GM12878 (cell line): ENCODE data around the gene GFPT1. TPM values are rescaled to one million over a fixed set of nuclear protein-coding genes. Genes with fewer than 3 reads are reported as not detected.

Experiments used
- ATAC-seq: fragments of 200-7000 bp; cut with Tn5 transposase; 3 replicates; pipeline ENCODE4 v1.9.1; 2020; ENCODE audit warnings: mild to moderate bottlenecking, moderate library complexity
- BruUV-seq: library from RNA; stranded (reverse); fragments of 400-500 nt; replicated peaks from 2 replicates; lab custom pipeline; 2021; lab: Mats Ljungman, UMichigan
- CTCF ChIA-PET: fragments of 300-600 bp; sonication (Branson Sonifier 250); formaldehyde crosslinking; extraction: SDS; loops from one replicate; lab custom pipeline; 2021; ENCODE audit warnings: inconsistent platforms; lab: Yijun Ruan, JAX
- POLR2A ChIA-PET: fragments of 350-600 bp; formaldehyde crosslinking; extraction: SDS; loops from one replicate; lab custom pipeline; 2021; ENCODE audit warnings: inconsistent platforms; lab: Charles Lee
- RAD21 ChIA-PET: fragments of 300-600 bp; sonication (Branson Sonifier 250); formaldehyde crosslinking; loops from one replicate; lab custom pipeline; 2023; ENCODE audit warnings: antibody characterized with exemption; ENCODE audit not compliant: unreplicated experiment; lab: Charles Lee
- SMC1A ChIA-PET: fragments of 300-600 bp; sonication (Branson Sonifier 250); formaldehyde crosslinking; loops from one replicate; lab custom pipeline; 2023; ENCODE audit not compliant: unreplicated experiment, uncharacterized antibody; lab: Charles Lee
- DNase-seq: peaks from one replicate; pipeline ENCODE4 v3.0.0-alpha.2; 2011; ENCODE audit warnings: low read depth, low spot score
- FAIRE-seq: peaks from 3 replicates; lab custom pipeline; 2011; peaks lifted over from hg19 to GRCh38; lab: Jason Lieb, UNC
- H2AFZ ChIP-seq: 2 replicates; pipeline ENCODE4 v1.6.0; 2011; ENCODE audit warnings: low read depth, low read length, control low read depth; ENCODE audit not compliant: control insufficient read depth
- H3K27ac ChIP-seq: 2 replicates; pipeline ENCODE4 v1.5.1; 2011; ENCODE audit warnings: control low read depth; ENCODE audit not compliant: control insufficient read depth, insufficient read depth
- H3K27me3 ChIP-seq, 2 experiments: replicated peaks in 1 of 2; 2 replicates each; pipeline versions ENCODE4 v1.6.0 to v1.6.1; 2011; ENCODE audit warnings: low read length in 1 of 2; ENCODE audit not compliant: control insufficient read depth in 2 of 2, insufficient read depth in 2 of 2
- H3K36me3 ChIP-seq, 2 experiments: 2 replicates each; pipeline ENCODE4 v1.5.1; 2011; ENCODE audit warnings: low read length in 1 of 2; ENCODE audit not compliant: control insufficient read depth in 2 of 2, insufficient read depth in 2 of 2
- H3K4me1 ChIP-seq: 2 replicates; pipeline ENCODE4 v1.6.1; 2011; ENCODE audit warnings: mild to moderate bottlenecking, low read length, moderate library complexity, mixed read lengths; ENCODE audit not compliant: control insufficient read depth, insufficient read depth
- H3K4me2 ChIP-seq: 2 replicates; pipeline ENCODE4 v1.6.0; 2011; ENCODE audit warnings: control low read depth; ENCODE audit not compliant: control insufficient read depth, insufficient read depth
- H3K4me3 ChIP-seq: fragments of 200-600 bp; sonication (generic); 2 replicates; pipeline ENCODE4 v1.5.1; 2016
- H3K79me2 ChIP-seq: 2 replicates; pipeline ENCODE4 v1.6.0; 2011; ENCODE audit warnings: low read length; ENCODE audit not compliant: control insufficient read depth, insufficient read depth
- H3K9ac ChIP-seq: 2 replicates; pipeline ENCODE4 v1.8.0; 2011; ENCODE audit warnings: low read length, control low read depth, mixed read lengths; ENCODE audit not compliant: control insufficient read depth, insufficient read depth
- H3K9me3 ChIP-seq: replicated peaks from 3 replicates; pipeline ENCODE4 v1.5.1; 2011; ENCODE audit warnings: mild to moderate bottlenecking, low read length; ENCODE audit not compliant: control insufficient read depth, insufficient read depth
- H4K20me1 ChIP-seq: 2 replicates; pipeline ENCODE4 v1.6.0; 2011; ENCODE audit not compliant: control insufficient read depth, insufficient read depth
- BHLHE40 ChIP-seq, 2 experiments: fragments of 450-650 bp in 1 of 2; IDR thresholded peaks; 2 replicates each; pipeline ENCODE4 v1.6.1; 2011 to 2017; ENCODE audit warnings: low read depth in 2 of 2, borderline replicate concordance in 1 of 2, improper control_type of control experiment in 1 of 2, low read length in 1 of 2, mild to moderate bottlenecking in 1 of 2
- BRCA1 ChIP-seq: IDR thresholded peaks from 2 replicates; pipeline ENCODE4 v1.6.1; 2011; ENCODE audit warnings: low read depth, low read length, improper control_type of control experiment
- EGR1 ChIP-seq, 2 experiments: IDR thresholded peaks; 1 replicate in 1 of 2; 2 replicates in 1 of 2; pipeline ENCODE4 v1.6.1; 2011 to 2012; ENCODE audit warnings: low read depth in 2 of 2, low read length in 2 of 2, borderline replicate concordance in 1 of 2, mild to moderate bottlenecking in 1 of 2, moderate library complexity in 1 of 2
- HDAC6 ChIP-seq: fragments of 200-600 bp; sonication (generic); IDR thresholded peaks from one replicate; pipeline ENCODE4 v1.8.0; 2017; ENCODE audit warnings: antibody characterized with exemption; ENCODE audit not compliant: unreplicated experiment
- IKZF1 ChIP-seq: fragments of 450-650 bp; conservative IDR thresholded peaks from 2 replicates; pipeline ENCODE4 v1.6.1; 2017; ENCODE audit warnings: antibody characterized with exemption, mild to moderate bottlenecking
- JUND ChIP-seq: IDR thresholded peaks from 2 replicates; pipeline ENCODE4 v1.6.1; 2012; ENCODE audit warnings: low read depth, mild to moderate bottlenecking, low read length, improper control_type of control experiment, moderate library complexity
- KLF5 ChIP-seq: fragments of 450-650 bp; IDR thresholded peaks from 2 replicates; pipeline ENCODE4 v1.6.1; 2014; ENCODE audit warnings: mild to moderate bottlenecking; ENCODE audit not compliant: partially characterized antibody
- NFYA ChIP-seq: IDR thresholded peaks from 2 replicates; pipeline ENCODE4 v1.6.1; 2011; ENCODE audit warnings: low read depth, mild to moderate bottlenecking, low read length, improper control_type of control experiment, borderline replicate concordance
- PML ChIP-seq: IDR thresholded peaks from 2 replicates; pipeline ENCODE4 v1.6.1; 2012; ENCODE audit warnings: low read length, inconsistent platforms
- SMAD5 ChIP-seq: IDR thresholded peaks from 2 replicates; pipeline ENCODE4 v1.6.1; 2016; ENCODE audit warnings: antibody characterized with exemption, low read depth
- SMC3 ChIP-seq: IDR thresholded peaks from 2 replicates; pipeline ENCODE4 v1.6.1; 2011; ENCODE audit warnings: low read length, improper control_type of control experiment, borderline replicate concordance
- ZZZ3 ChIP-seq: IDR thresholded peaks from 2 replicates; pipeline ENCODE4 v1.6.1; 2011; ENCODE audit warnings: low read depth; ENCODE audit not compliant: control insufficient read depth, insufficient read length
- WGBS: methylation state at CpG from one replicate; pipeline ENCODE4 v1.1.6; 2016; ENCODE audit warnings: low lambda C conversion rate; ENCODE audit not compliant: insufficient replicate concordance, insufficient coverage; ENCODE audit errors: missing lambda C conversion rate; 5-methylcytosine and 5-hydroxymethylcytosine counted together
- in situ Hi-C: fragments of 300-500 bp; cut with MboI; formaldehyde crosslinking; loops from 9 replicates; pipeline ENCODE4 v1.14.3; 2018; ENCODE audit warnings: mixed read lengths
- intact Hi-C: fragments of 100-400 bp; cut with micrococcal nuclease; formaldehyde crosslinking; loops from one replicate; pipeline ENCODE4 v1.14.2; 2022; ENCODE audit not compliant: unreplicated experiment
- polyA plus RNA-seq, 11 experiments: library from polyadenylated mRNA; depleted of rRNA in 4 of 11; unstranded in 6 of 11; stranded (reverse) in 5 of 11; fragments of >200 nt; fragmentation: Nextera tagmentation in 4 of 11; fragmentation: Illumina TruSeq in 1 of 11; extraction: Ambion mirVana in 4 of 11; extraction: Trizol in 1 of 11; gene quantifications; 1 replicate in 1 of 11; 2 replicates in 10 of 11; pipeline versions ENCODE4 v1.2.1 to v1.2.3, GENCODE V29; 2011 to 2016; ENCODE audit warnings: inconsistent platforms in 2 of 11, missing spikeins in 2 of 11, low read depth in 1 of 11
- total RNA-seq, 4 experiments: library from RNA; depleted of rRNA in 3 of 4; stranded (reverse); fragments of >200 nt in 3 of 4; fragmentation: Illumina TruSeq in 1 of 4; extraction: Trizol in 1 of 4; gene quantifications; 2 replicates each; pipeline versions ENCODE4 v1.2.1 to v1.2.3, GENCODE V29; 2013 to 2021
- TF ChIP-seq, protein P1 (sequence below): fragments of 450-650 bp; formaldehyde crosslinking; IDR thresholded peaks from 2 replicates; pipeline ENCODE4 v1.4.0; 2020; ENCODE audit warnings: mild to moderate bottlenecking, moderate library complexity
- TF ChIP-seq, protein P2 (sequence below): fragments of 450-650 bp; IDR thresholded peaks from 2 replicates; pipeline ENCODE4 v1.6.1; 2017; ENCODE audit warnings: mild to moderate bottlenecking, moderate library complexity
- TF ChIP-seq, protein P3 (sequence below): IDR thresholded peaks from 2 replicates; pipeline ENCODE4 v1.6.1; 2011; ENCODE audit warnings: low read depth, mild to moderate bottlenecking, low read length, moderate library complexity, borderline replicate concordance; ENCODE audit errors: extremely low read depth

GFPT1 gene
- total and polyA plus RNA-seq, 10 of the 15 experiments (the other 5 are each of a cell fraction or from before 2014, with no cell fraction given): 10.1 to 95.2 (median 24.5) TPM

DNA sequence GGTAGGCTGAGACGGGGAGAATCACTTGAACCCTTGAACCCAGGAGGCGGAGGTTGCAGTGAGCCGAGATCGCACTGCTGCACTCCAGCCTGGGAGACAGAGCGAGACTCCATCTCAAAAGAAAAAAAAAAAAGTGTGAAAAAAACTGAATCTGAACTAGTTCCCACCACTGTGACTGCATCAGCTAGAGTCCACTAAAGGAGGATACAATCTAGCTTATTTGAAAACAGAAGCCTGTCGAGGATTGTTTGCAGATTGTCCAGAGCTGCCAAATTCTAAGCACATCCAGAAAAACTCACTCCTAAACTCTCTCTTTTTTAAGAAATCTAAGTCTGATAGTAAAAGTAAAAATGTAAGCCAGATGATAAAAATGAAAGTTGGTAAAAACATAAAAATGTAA, 10.6 kb downstream of the GFPT1 start:
- peaks cover 63% of the 10 kb centered on the region for H3K79me2 ChIP-seq
- in situ Hi-C loops: no loop called here
- TF ChIP-seq SMC3: no peak
- no peak for TF ChIP-seq BHLHE40 (IDR thresholded peaks at IDR 0.05; ENCODE audit: borderline replicate concordance in 1 of 2, low read depth in 2 of 2, low read length in 1 of 2)
- TF ChIP-seq PML: no peak
- no peak for TF ChIP-seq HDAC6
- TF ChIP-seq, protein P1, sequence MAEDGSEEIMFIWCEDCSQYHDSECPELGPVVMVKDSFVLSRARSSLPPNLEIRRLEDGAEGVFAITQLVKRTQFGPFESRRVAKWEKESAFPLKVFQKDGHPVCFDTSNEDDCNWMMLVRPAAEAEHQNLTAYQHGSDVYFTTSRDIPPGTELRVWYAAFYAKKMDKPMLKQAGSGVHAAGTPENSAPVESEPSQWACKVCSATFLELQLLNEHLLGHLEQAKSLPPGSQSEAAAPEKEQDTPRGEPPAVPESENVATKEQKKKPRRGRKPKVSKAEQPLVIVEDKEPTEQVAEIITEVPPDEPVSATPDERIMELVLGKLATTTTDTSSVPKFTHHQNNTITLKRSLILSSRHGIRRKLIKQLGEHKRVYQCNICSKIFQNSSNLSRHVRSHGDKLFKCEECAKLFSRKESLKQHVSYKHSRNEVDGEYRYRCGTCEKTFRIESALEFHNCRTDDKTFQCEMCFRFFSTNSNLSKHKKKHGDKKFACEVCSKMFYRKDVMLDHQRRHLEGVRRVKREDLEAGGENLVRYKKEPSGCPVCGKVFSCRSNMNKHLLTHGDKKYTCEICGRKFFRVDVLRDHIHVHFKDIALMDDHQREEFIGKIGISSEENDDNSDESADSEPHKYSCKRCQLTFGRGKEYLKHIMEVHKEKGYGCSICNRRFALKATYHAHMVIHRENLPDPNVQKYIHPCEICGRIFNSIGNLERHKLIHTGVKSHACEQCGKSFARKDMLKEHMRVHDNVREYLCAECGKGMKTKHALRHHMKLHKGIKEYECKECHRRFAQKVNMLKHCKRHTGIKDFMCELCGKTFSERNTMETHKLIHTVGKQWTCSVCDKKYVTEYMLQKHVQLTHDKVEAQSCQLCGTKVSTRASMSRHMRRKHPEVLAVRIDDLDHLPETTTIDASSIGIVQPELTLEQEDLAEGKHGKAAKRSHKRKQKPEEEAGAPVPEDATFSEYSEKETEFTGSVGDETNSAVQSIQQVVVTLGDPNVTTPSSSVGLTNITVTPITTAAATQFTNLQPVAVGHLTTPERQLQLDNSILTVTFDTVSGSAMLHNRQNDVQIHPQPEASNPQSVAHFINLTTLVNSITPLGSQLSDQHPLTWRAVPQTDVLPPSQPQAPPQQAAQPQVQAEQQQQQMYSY (CRISPR knock-in tag): no peak
- no peak for TF ChIP-seq IKZF1
- TF ChIP-seq EGR1 (IDR thresholded peaks at IDR 0.05; ENCODE audit: borderline replicate concordance in 1 of 2, low read depth in 2 of 2, low read length in 2 of 2): no peak
- TF ChIP-seq NFYA: no peak
- TF ChIP-seq, protein P2, sequence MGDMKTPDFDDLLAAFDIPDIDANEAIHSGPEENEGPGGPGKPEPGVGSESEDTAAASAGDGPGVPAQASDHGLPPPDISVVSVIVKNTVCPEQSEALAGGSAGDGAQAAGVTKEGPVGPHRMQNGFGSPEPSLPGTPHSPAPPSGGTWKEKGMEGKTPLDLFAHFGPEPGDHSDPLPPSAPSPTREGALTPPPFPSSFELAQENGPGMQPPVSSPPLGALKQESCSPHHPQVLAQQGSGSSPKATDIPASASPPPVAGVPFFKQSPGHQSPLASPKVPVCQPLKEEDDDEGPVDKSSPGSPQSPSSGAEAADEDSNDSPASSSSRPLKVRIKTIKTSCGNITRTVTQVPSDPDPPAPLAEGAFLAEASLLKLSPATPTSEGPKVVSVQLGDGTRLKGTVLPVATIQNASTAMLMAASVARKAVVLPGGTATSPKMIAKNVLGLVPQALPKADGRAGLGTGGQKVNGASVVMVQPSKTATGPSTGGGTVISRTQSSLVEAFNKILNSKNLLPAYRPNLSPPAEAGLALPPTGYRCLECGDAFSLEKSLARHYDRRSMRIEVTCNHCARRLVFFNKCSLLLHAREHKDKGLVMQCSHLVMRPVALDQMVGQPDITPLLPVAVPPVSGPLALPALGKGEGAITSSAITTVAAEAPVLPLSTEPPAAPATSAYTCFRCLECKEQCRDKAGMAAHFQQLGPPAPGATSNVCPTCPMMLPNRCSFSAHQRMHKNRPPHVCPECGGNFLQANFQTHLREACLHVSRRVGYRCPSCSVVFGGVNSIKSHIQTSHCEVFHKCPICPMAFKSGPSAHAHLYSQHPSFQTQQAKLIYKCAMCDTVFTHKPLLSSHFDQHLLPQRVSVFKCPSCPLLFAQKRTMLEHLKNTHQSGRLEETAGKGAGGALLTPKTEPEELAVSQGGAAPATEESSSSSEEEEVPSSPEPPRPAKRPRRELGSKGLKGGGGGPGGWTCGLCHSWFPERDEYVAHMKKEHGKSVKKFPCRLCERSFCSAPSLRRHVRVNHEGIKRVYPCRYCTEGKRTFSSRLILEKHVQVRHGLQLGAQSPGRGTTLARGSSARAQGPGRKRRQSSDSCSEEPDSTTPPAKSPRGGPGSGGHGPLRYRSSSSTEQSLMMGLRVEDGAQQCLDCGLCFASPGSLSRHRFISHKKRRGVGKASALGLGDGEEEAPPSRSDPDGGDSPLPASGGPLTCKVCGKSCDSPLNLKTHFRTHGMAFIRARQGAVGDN: no peak
- TF ChIP-seq SMAD5: no peak
- TF ChIP-seq BRCA1: no peak
- TF ChIP-seq, protein P3, sequence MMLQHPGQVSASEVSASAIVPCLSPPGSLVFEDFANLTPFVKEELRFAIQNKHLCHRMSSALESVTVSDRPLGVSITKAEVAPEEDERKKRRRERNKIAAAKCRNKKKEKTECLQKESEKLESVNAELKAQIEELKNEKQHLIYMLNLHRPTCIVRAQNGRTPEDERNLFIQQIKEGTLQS: no peak
- TF ChIP-seq JUND: no peak
- no peak for TF ChIP-seq KLF5
- TF ChIP-seq ZZZ3: no peak
- no peaks in the 10 kb centered on the region for H3K27me3 ChIP-seq
- POLR2A ChIA-PET: interaction anchor here (0.6 to 2.3 kb wide), 2 partner anchors 9 to 125 kb away, joined by 4 to 8 read pairs; no protein-coding TSS in a partner anchor
- no peak; the same call in 2 of the 3 replicates for ATAC-seq
- H3K27ac ChIP-seq: no peak overlapping the region
- 93% methylated on average over 6 of the region's 6 CpGs for WGBS
- intact Hi-C loops: loop anchor here (5.0 kb wide), 1 partner anchor 336 kb away; no protein-coding TSS in a partner anchor
- H3K36me3 ChIP-seq: peaks cover 0 to 22% of the 10 kb centered on the region in 2 experiments; a peak in 3 of 4 replicates
- CTCF ChIA-PET: interaction anchor here (0.6 to 6.8 kb wide), 28 partner anchors 9 to 1253 kb away, joined by 3 to 91 read pairs (median 4); partner anchors contain the start of genes GFPT1 and NFU1
- RAD21 ChIA-PET: interaction anchor here (0.7 to 5.8 kb wide), 12 partner anchors 10 to 347 kb away, joined by 3 to 46 read pairs (median 6); partner anchors contain the start of gene NFU1
- SMC1A ChIA-PET: interaction anchor here (0.7 to 5.0 kb wide), 14 partner anchors 10 to 340 kb away, joined by 3 to 48 read pairs (median 4); partner anchors contain the start of gene GFPT1
- DNase-seq: no peak
- H2AFZ ChIP-seq: no peak overlapping the region
- H3K9ac ChIP-seq: no peak overlapping the region
- no TSS peak for BruUV-seq
- no peaks in the 10 kb centered on the region for H3K9me3 ChIP-seq
- H3K4me3 ChIP-seq: no peak overlapping the region
- no peak for FAIRE-seq
- no peak overlapping the region for H3K4me2 ChIP-seq
- no peaks in the 10 kb centered on the region for H3K4me1 ChIP-seq
- H4K20me1 ChIP-seq: no peaks in the 10 kb centered on the region; the same call in 1 of the 2 replicates
